B cell (primary cell): ENCODE data around the gene DNPH1. TPM values are rescaled to one million over a fixed set of nuclear protein-coding genes. Genes with fewer than 3 reads are reported as not detected.
A peak's percentile ranks its signal among the peaks of the same experiment; 100 is the strongest.

ENCODE experiments used
- ATAC-seq: fragments of 200-7000 bp; cut with Tn5 transposase; one replicate; pipeline ENCODE4 v1.10.0; 2021; ENCODE audit warnings: low read depth, mild to moderate bottlenecking, moderate number of reproducible peaks, moderate library complexity
- CTCF ChIA-PET: fragments of 350-600 bp; sonication (Branson Sonifier 250); formaldehyde crosslinking; loops from one replicate; lab custom pipeline; 2021; ENCODE audit warnings: antibody characterized with exemption, inconsistent platforms; lab: Charles Lee
- POLR2A ChIA-PET: fragments of 350-600 bp; sonication (Branson Sonifier 250); formaldehyde crosslinking; loops from one replicate; lab custom pipeline; 2021; ENCODE audit warnings: antibody characterized with exemption; lab: Charles Lee
- DNase-seq: peaks from one replicate; pipeline ENCODE4 v3.0.0; 2013
- H2AFZ ChIP-seq: 2 replicates; pipeline ENCODE4 v1.6.1; 2012; ENCODE audit warnings: mild to moderate bottlenecking, low read depth, low read length; ENCODE audit not compliant: insufficient read depth, poor library complexity, severe bottlenecking
- H3K27ac ChIP-seq, 2 donors: 1 replicate in 1 of 2; 2 replicates in 1 of 2; pipeline ENCODE4 v1.5.1; 2012 to 2013; ENCODE audit warnings: low read length in 2 of 2, mild to moderate bottlenecking in 2 of 2, moderate library complexity in 1 of 2
- H3K27me3 ChIP-seq, 4 experiments: fragments of 200-600 bp in 1 of 4; sonication (generic) in 1 of 4; replicated peaks in 1 of 4; 1 replicate in 2 of 4; 2 replicates in 2 of 4; pipeline versions ENCODE4 v1.6.1 to v1.7.0; 2013 to 2016; ENCODE audit warnings: low read length in 3 of 4, mild to moderate bottlenecking in 2 of 4, mixed read lengths in 1 of 4, moderate library complexity in 1 of 4; ENCODE audit not compliant: insufficient read depth in 4 of 4, control insufficient read depth in 3 of 4; ENCODE audit errors: control extremely low read depth in 1 of 4
- H3K36me3 ChIP-seq, 2 experiments: replicated peaks in 1 of 2; 1 replicate in 1 of 2; 2 replicates in 1 of 2; pipeline versions ENCODE4 v1.6.1 to v1.7.1; 2013; ENCODE audit warnings: low read length in 1 of 2; ENCODE audit not compliant: insufficient read depth in 2 of 2, control insufficient read depth in 1 of 2; ENCODE audit errors: control extremely low read depth in 1 of 2, extremely low read depth in 1 of 2
- H3K4me1 ChIP-seq, 2 donors: fragments of 200-600 bp in 1 of 2; sonication (generic) in 1 of 2; 1 replicate in 1 of 2; 2 replicates in 1 of 2; pipeline versions ENCODE4 v1.5.1 to v1.6.1; 2013 to 2017; ENCODE audit warnings: low read length in 2 of 2; ENCODE audit not compliant: control insufficient read depth in 2 of 2, insufficient read depth in 2 of 2
- H3K4me2 ChIP-seq: replicated peaks from 2 replicates; pipeline ENCODE3; 2012; ENCODE audit warnings: mild to moderate bottlenecking, low read depth, low read length; ENCODE audit not compliant: poor library complexity, severe bottlenecking
- H3K4me3 ChIP-seq, 5 experiments: fragments of 200-600 bp in 1 of 5; sonication (generic) in 1 of 5; 1 replicate in 3 of 5; 2 replicates in 2 of 5; pipeline versions ENCODE4 v1.5.1 to v1.7.0; 2011 to 2016; ENCODE audit warnings: low read length in 4 of 5, mild to moderate bottlenecking in 4 of 5, low read depth in 2 of 5, control low read depth in 1 of 5, moderate library complexity in 1 of 5; ENCODE audit not compliant: insufficient read depth in 1 of 5; ENCODE audit errors: control extremely low read depth in 1 of 5, extremely low read depth in 1 of 5
- H3K79me2 ChIP-seq: fragments of 200-600 bp; sonication (generic); one replicate; pipeline ENCODE4 v1.6.0; 2016; ENCODE audit warnings: low read length; ENCODE audit not compliant: control insufficient read depth, insufficient read depth
- H3K9ac ChIP-seq: fragments of 200-600 bp; sonication (generic); 2 replicates; pipeline ENCODE4 v1.6.1; 2017; ENCODE audit warnings: mild to moderate bottlenecking, low read length, moderate library complexity
- H3K9me3 ChIP-seq, 3 donors: one replicate each; pipeline versions ENCODE4 v1.6.1 to v1.7.1; 2013; ENCODE audit warnings: low read length in 2 of 3; ENCODE audit not compliant: control insufficient read depth in 2 of 3, insufficient read depth in 1 of 3; ENCODE audit errors: control extremely low read depth in 1 of 3
- H4K20me1 ChIP-seq: 2 replicates; pipeline ENCODE4 v1.6.0; 2012; ENCODE audit warnings: mild to moderate bottlenecking, low read length; ENCODE audit not compliant: insufficient read depth, control insufficient read depth, poor library complexity, severe bottlenecking
- H3K27ac Mint-ChIP-seq: one replicate; pipeline ENCODE4 v1.8.0; 2021; ENCODE audit warnings: mixed read lengths
- H3K27me3 Mint-ChIP-seq: one replicate; pipeline ENCODE4 v1.8.0; 2021; ENCODE audit warnings: mixed read lengths
- H3K4me1 Mint-ChIP-seq: one replicate; pipeline ENCODE4 v1.8.0; 2021; ENCODE audit warnings: mixed read lengths
- H3K4me3 Mint-ChIP-seq: one replicate; pipeline ENCODE4 v1.8.0; 2021; ENCODE audit warnings: mixed read lengths
- H3K9me3 Mint-ChIP-seq: one replicate; pipeline ENCODE4 v1.8.0; 2022; ENCODE audit warnings: mixed read lengths; ENCODE audit not compliant: insufficient read depth
- CTCF ChIP-seq: fragments of 200-600 bp; IDR thresholded peaks from one replicate; pipeline ENCODE4 v1.8.0; 2022; ENCODE audit warnings: antibody characterized with exemption, mild to moderate bottlenecking
- EZH2 ChIP-seq: IDR thresholded peaks from 2 replicates; pipeline ENCODE4 v1.6.1; 2012; ENCODE audit warnings: borderline replicate concordance, low read depth, mild to moderate bottlenecking, moderate library complexity, low read length; ENCODE audit not compliant: insufficient read depth, poor library complexity, severe bottlenecking
- WGBS: methylation state at CpG from one replicate; pipeline ENCODE4 v1.1.5; 2013; ENCODE audit warnings: missing lambda C conversion rate; ENCODE audit not compliant: insufficient coverage; 5-methylcytosine and 5-hydroxymethylcytosine counted together
- intact Hi-C: fragments of 100-400 bp; cut with micrococcal nuclease; formaldehyde crosslinking; loops from one replicate; pipeline ENCODE4 v1.10.0; 2022
- polyA plus RNA-seq: library from polyadenylated mRNA; depleted of rRNA; stranded (reverse); fragments of >200 nt; gene quantifications from 2 replicates; pipeline ENCODE4 v1.2.3, GENCODE V29; 2012
- total RNA-seq, 2 donors: library from RNA; stranded (reverse); fragments of 120-200 nt in 1 of 2; gene quantifications; 1 replicate in 1 of 2; 2 replicates in 1 of 2; pipeline versions ENCODE4 v1.2.3 to v1.2.4, GENCODE V29; 2013 to 2022

The DNPH1 gene
- total and polyA plus RNA-seq, 2 donors (not counting 1 experiment from before 2014, with no cell fraction given) = 29.0 to 52.8 TPM

DNA sequence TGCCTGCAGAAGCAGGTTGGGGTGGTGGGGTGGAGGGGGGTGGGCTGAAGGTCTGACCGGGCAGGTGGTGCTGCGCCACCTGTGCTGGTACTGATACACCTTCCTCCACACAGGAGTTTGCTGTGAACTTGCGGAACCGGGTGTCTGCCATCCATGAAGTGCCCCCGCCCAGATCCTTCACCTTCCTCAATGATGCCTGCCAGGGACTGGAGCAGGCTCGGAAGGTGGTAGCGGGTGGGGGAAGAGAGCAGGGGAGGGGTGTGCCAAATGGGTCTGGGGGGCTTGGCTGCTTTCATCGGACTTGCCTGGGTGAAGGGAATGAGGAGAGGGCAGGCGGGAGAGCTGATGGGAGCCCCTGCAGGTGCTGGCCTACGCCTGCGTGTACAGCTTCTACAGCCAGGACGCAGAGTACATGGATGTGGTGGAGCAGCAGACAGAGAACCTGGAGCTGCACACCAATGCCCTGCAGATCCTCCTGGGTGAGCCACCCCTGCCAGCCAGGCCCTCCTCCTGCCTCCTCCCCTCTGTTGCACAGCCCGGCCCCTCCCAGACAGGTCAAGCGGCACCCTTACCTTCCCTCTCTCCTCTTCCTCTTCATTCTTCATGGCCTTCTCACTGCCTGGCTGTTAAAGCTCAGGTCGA is 6.7 kb downstream of the DNPH1 start:
- ATAC-seq = no peak
- H3K4me1 Mint-ChIP-seq = peaks cover 39% of the 10 kb centered on the region
- H3K4me2 ChIP-seq = no peak overlapping the region
- H3K27ac Mint-ChIP-seq = peak overlapping the region; percentile 99
- peaks cover 34 to 45% of the 10 kb centered on the region in 2 donors for H3K4me1 ChIP-seq
- H3K27ac ChIP-seq = peak overlapping the region; percentile 99 to 100
- POLR2A ChIA-PET = interaction anchor here (0.5 kb wide), 1 partner anchor 140 kb away, joined by 4 read pairs; no protein-coding TSS in a partner anchor
- CTCF ChIA-PET = interaction anchor here (0.9 kb wide), 1 partner anchor 24 kb away, joined by 4 read pairs; no protein-coding TSS in a partner anchor
- no peaks in the 10 kb centered on the region for H3K9me3 ChIP-seq
- no peaks in the 10 kb centered on the region for H3K27me3 ChIP-seq
- peaks cover 51% of the 10 kb centered on the region for H3K79me2 ChIP-seq
- DNase-seq = no peak
- TF ChIP-seq CTCF = no peak
- no peak for TF ChIP-seq EZH2
- H3K36me3 ChIP-seq = peaks cover 0 to 30% of the 10 kb centered on the region in 2 experiments
- 86% methylated on average over 8 of the region's 15 CpGs for WGBS
- peak overlapping the region; percentile 20 for H3K4me3 Mint-ChIP-seq
- no peaks in the 10 kb centered on the region for H4K20me1 ChIP-seq
- H2AFZ ChIP-seq = no peak overlapping the region
- H3K27me3 Mint-ChIP-seq = no peaks in the 10 kb centered on the region
- intact Hi-C loops = loop anchor here (10.0 kb wide), 1 partner anchor 402 kb away; the partner anchor contains the start of gene GTPBP2
- H3K4me3 ChIP-seq = no peak overlapping the region
- no peak overlapping the region for H3K9ac ChIP-seq
- H3K9me3 Mint-ChIP-seq = no peaks in the 10 kb centered on the region
